DND-41 (cell line): Measurements from ENCODE around the gene EPHX1.

Source experiments
- ATAC-seq: fragments of 200-7000 bp; cut with Tn5 transposase; 3 replicates; pipeline ENCODE4 v1.9.1; 2021; ENCODE audit warnings: low read depth; ENCODE audit not compliant: insufficient read depth
- DNase-seq: peaks from one replicate; pipeline ENCODE4 v3.0.0-alpha.2; 2020
- H2AFZ ChIP-seq: 2 replicates; pipeline ENCODE4 v1.6.0; 2012; ENCODE audit warnings: low read depth, low read length
- H3K27ac ChIP-seq: 2 replicates; pipeline ENCODE4 v1.5.1; 2012; ENCODE audit warnings: low read length, inconsistent platforms
- H3K27me3 ChIP-seq: fragments of 200-600 bp; sonication (generic); 2 replicates; pipeline ENCODE4 v1.6.0; 2012; ENCODE audit warnings: low read length, mild to moderate bottlenecking, inconsistent platforms; ENCODE audit not compliant: insufficient read depth, poor library complexity
- H3K36me3 ChIP-seq: 2 replicates; pipeline ENCODE4 v1.5.1; 2012; ENCODE audit warnings: low read length, inconsistent platforms; ENCODE audit not compliant: insufficient read depth
- H3K4me1 ChIP-seq: 2 replicates; pipeline ENCODE4 v1.5.1; 2012; ENCODE audit warnings: mild to moderate bottlenecking, low read length; ENCODE audit not compliant: insufficient read depth
- H3K4me2 ChIP-seq: 2 replicates; pipeline ENCODE4 v1.6.0; 2012; ENCODE audit warnings: mild to moderate bottlenecking, moderate library complexity, low read length, inconsistent platforms; ENCODE audit not compliant: insufficient read depth
- H3K4me3 ChIP-seq, 2 experiments: fragments of 200-600 bp in 1 of 2; shearing (Covaris generic) in 1 of 2; 2 replicates each; pipeline ENCODE4 v1.5.1; 2012 to 2016; ENCODE audit warnings: inconsistent platforms in 2 of 2, low read length in 2 of 2, mild to moderate bottlenecking in 2 of 2, low read depth in 1 of 2, moderate library complexity in 1 of 2
- H3K79me2 ChIP-seq: 2 replicates; pipeline ENCODE4 v1.6.0; 2012; ENCODE audit warnings: low read length, inconsistent platforms; ENCODE audit not compliant: insufficient read depth
- H3K9ac ChIP-seq: 2 replicates; pipeline ENCODE4 v1.6.0; 2012; ENCODE audit warnings: low read depth, mild to moderate bottlenecking, inconsistent platforms, low read length, moderate library complexity
- H3K9me3 ChIP-seq: 2 replicates; pipeline ENCODE4 v1.5.1; 2012; ENCODE audit warnings: low read length, moderate library complexity, mild to moderate bottlenecking, inconsistent platforms; ENCODE audit not compliant: insufficient read depth, severe bottlenecking
- H4K20me1 ChIP-seq: 2 replicates; pipeline ENCODE4 v1.6.0; 2012; ENCODE audit warnings: low read length; ENCODE audit not compliant: insufficient read depth
- CTCF ChIP-seq: IDR thresholded peaks from 2 replicates; pipeline ENCODE4 v1.5.1; 2012; ENCODE audit warnings: borderline replicate concordance, low read length, moderate library complexity, mild to moderate bottlenecking; ENCODE audit not compliant: poor library complexity, severe bottlenecking; ENCODE audit errors: extremely low read depth
- EZH2 ChIP-seq: IDR thresholded peaks from 3 replicates; pipeline ENCODE4 v1.6.1; 2012; ENCODE audit warnings: borderline replicate concordance, low read depth, mild to moderate bottlenecking, moderate library complexity, low read length, inconsistent platforms; ENCODE audit not compliant: severe bottlenecking

Gene EPHX1

DNA sequence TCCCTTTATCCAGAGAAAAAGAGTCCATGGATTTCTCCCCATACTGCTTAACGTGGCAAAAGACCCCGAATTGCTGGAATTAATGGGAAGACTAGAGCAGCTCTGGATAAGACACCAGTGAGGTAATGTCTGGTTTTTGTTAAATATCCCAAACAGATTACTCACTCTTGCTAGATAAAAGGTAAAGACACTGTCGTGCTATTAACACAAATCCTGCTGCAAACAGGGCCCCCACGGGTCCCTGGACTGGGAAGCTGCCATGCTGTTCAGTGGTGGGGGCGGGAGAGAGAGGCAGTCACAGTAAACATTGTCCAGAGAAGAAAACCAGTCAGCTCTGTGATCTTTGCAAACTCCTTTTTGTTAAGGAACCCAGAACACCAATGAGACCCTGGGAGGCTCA lies 47.5 kb upstream of the EPHX1 start:
- Histone ChIP-seq H3K27ac (no peak overlapping the region), H3K79me2 (no peaks in the 10 kb centered on the region), H3K36me3 (no peaks in the 10 kb centered on the region), H3K4me3 (no peak overlapping the region), H2AFZ (no peak overlapping the region), H3K9ac (no peak overlapping the region), H3K4me1 (no peaks in the 10 kb centered on the region), H3K4me2 (no peak overlapping the region), H3K9me3 (no peaks in the 10 kb centered on the region), H3K27me3 (peaks cover 3% of the 10 kb centered on the region), H4K20me1 (no peaks in the 10 kb centered on the region)
- ATAC-seq, result no peak
- no peak for DNase-seq
- TF ChIP-seq EZH2 (no peak), CTCF (no peak)

DNA sequence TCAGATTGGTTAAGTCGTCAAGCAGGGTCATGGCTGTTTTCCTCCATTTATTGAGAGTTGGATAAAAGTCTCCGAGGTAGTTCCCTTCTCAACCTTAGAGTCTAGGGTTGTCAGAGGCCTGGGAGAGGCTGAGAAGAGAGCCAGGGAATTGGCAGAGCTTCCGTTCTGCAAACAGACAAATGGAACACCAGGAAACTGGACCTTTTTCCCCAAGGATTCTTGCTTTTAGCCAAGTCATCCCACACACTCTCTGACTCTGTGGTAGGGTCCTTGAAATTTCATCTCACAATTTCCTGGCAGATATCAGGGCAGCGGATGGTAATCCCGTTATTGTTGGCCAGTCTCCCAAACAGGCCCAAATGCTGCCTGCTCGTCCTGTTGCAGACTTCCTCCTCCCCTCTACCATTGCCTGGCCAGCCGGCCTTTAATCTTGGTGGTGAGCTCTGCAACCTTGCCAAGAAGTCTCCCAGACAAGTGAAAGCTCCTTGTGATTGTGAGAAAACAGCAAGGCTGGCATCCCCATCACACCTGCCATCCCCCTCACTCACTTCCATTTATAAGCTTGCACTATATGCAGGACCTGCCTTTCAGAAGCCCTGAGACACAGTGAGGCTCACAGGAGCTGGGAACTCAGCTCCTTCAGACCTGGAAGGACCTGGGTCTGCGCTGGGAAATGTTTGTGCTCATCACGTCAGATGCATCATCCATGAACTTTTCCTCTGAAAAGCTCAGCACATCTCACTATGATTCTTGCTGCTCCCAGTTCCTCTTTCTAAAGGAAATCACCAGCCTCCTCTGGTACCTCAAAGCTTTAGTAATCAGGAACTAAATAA lies 46.0 kb upstream of the EPHX1 start:
- H3K27me3 ChIP-seq, result peaks cover 3% of the 10 kb centered on the region
- H3K9ac ChIP-seq, result no peak overlapping the region
- DNase-seq, result no peak
- H4K20me1 ChIP-seq, result no peaks in the 10 kb centered on the region
- H3K4me1 ChIP-seq, result peaks cover 4% of the 10 kb centered on the region; the same call in 1 of the 2 replicates
- H3K27ac ChIP-seq, result no peak overlapping the region
- no peaks in the 10 kb centered on the region for H3K36me3 ChIP-seq
- no peak overlapping the region for H2AFZ ChIP-seq
- H3K4me3 ChIP-seq, result no peak overlapping the region
- H3K4me2 ChIP-seq, result no peak overlapping the region
- ATAC-seq, result no peak
- H3K79me2 ChIP-seq, result no peaks in the 10 kb centered on the region
- TF ChIP-seq EZH2 (no peak), CTCF (no peak)
- H3K9me3 ChIP-seq, result no peaks in the 10 kb centered on the region

DNA sequence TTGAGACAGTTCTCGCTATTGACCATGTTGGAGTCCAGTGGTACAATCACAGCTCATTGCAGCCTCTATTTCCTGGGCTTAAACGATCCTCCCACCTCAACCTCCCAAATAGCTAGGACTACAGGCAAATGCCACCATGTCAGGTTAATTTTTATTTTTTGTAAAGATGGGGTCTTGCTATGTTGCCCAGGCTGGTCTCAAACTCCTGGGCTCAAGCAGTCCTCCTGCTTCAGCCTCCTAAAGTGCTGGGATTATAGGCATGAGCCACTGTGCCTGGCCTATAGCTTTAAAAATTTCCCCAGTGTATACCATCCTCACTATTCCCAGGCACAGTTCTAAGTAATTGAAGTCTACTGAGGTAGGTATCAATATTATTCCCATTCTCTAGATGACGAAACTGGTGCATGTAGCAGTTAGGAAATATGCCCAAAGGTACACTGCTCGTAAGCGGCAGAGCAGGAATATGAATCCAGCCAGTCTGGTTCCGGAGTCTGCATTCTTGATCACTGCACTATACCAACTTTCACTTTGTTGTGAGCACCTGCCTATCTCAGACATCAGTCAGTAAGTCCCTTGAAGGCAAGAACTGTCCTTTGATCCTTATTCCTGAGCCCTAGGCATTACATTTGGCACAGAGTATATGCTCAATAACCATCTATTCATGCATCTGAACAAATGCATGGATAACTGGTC lies 43.8 kb upstream of the EPHX1 start:
- Histone ChIP-seq H3K4me3 (no peak overlapping the region), H3K36me3 (no peaks in the 10 kb centered on the region), H3K27ac (no peak overlapping the region), H3K9me3 (no peaks in the 10 kb centered on the region), H3K79me2 (no peaks in the 10 kb centered on the region), H4K20me1 (no peaks in the 10 kb centered on the region), H3K27me3 (no peaks in the 10 kb centered on the region), H3K4me2 (no peak overlapping the region), H3K9ac (no peak overlapping the region), H3K4me1 (peaks cover 12% of the 10 kb centered on the region; the same call in 1 of the 2 replicates), H2AFZ (no peak overlapping the region)
- ATAC-seq, result no peak
- DNase-seq, result no peak
- TF ChIP-seq EZH2 (no peak), CTCF (no peak)
